GM12878 (cell line): ENCODE measurements around the gene CCDC70. TPM values are rescaled to one million over a fixed set of nuclear protein-coding genes. Genes with fewer than 3 reads are reported as not detected.

ENCODE experiments used
- ATAC-seq: fragments of 200-7000 bp; cut with Tn5 transposase; 3 replicates; pipeline ENCODE4 v1.9.1; 2020; ENCODE audit warnings: mild to moderate bottlenecking, moderate library complexity
- BruUV-seq: library from RNA; stranded (reverse); fragments of 400-500 nt; replicated peaks from 2 replicates; lab custom pipeline; 2021; lab: Mats Ljungman, UMichigan
- CTCF ChIA-PET: fragments of 300-600 bp; sonication (Branson Sonifier 250); formaldehyde crosslinking; extraction: SDS; loops from one replicate; lab custom pipeline; 2021; ENCODE audit warnings: inconsistent platforms; lab: Yijun Ruan, JAX
- POLR2A ChIA-PET: fragments of 350-600 bp; formaldehyde crosslinking; extraction: SDS; loops from one replicate; lab custom pipeline; 2021; ENCODE audit warnings: inconsistent platforms; lab: Charles Lee
- RAD21 ChIA-PET: fragments of 300-600 bp; sonication (Branson Sonifier 250); formaldehyde crosslinking; loops from one replicate; lab custom pipeline; 2023; ENCODE audit warnings: antibody characterized with exemption; ENCODE audit not compliant: unreplicated experiment; lab: Charles Lee
- SMC1A ChIA-PET: fragments of 300-600 bp; sonication (Branson Sonifier 250); formaldehyde crosslinking; loops from one replicate; lab custom pipeline; 2023; ENCODE audit not compliant: unreplicated experiment, uncharacterized antibody; lab: Charles Lee
- DNase-seq: peaks from one replicate; pipeline ENCODE4 v3.0.0-alpha.2; 2011; ENCODE audit warnings: low read depth, low spot score
- FAIRE-seq: peaks from 3 replicates; lab custom pipeline; 2011; peaks lifted over from hg19 to GRCh38; lab: Jason Lieb, UNC
- H2AFZ ChIP-seq: 2 replicates; pipeline ENCODE4 v1.6.0; 2011; ENCODE audit warnings: low read depth, low read length, control low read depth; ENCODE audit not compliant: control insufficient read depth
- H3K27ac ChIP-seq: 2 replicates; pipeline ENCODE4 v1.5.1; 2011; ENCODE audit warnings: control low read depth; ENCODE audit not compliant: control insufficient read depth, insufficient read depth
- H3K27me3 ChIP-seq, 2 experiments: replicated peaks in 1 of 2; 2 replicates each; pipeline versions ENCODE4 v1.6.0 to v1.6.1; 2011; ENCODE audit warnings: low read length in 1 of 2; ENCODE audit not compliant: control insufficient read depth in 2 of 2, insufficient read depth in 2 of 2
- H3K36me3 ChIP-seq, 2 experiments: 2 replicates each; pipeline ENCODE4 v1.5.1; 2011; ENCODE audit warnings: low read length in 1 of 2; ENCODE audit not compliant: control insufficient read depth in 2 of 2, insufficient read depth in 2 of 2
- H3K4me1 ChIP-seq: 2 replicates; pipeline ENCODE4 v1.6.1; 2011; ENCODE audit warnings: mild to moderate bottlenecking, low read length, moderate library complexity, mixed read lengths; ENCODE audit not compliant: control insufficient read depth, insufficient read depth
- H3K4me2 ChIP-seq: 2 replicates; pipeline ENCODE4 v1.6.0; 2011; ENCODE audit warnings: control low read depth; ENCODE audit not compliant: control insufficient read depth, insufficient read depth
- H3K4me3 ChIP-seq: fragments of 200-600 bp; sonication (generic); 2 replicates; pipeline ENCODE4 v1.5.1; 2016
- H3K79me2 ChIP-seq: 2 replicates; pipeline ENCODE4 v1.6.0; 2011; ENCODE audit warnings: low read length; ENCODE audit not compliant: control insufficient read depth, insufficient read depth
- H3K9ac ChIP-seq: 2 replicates; pipeline ENCODE4 v1.8.0; 2011; ENCODE audit warnings: low read length, control low read depth, mixed read lengths; ENCODE audit not compliant: control insufficient read depth, insufficient read depth
- H3K9me3 ChIP-seq: replicated peaks from 3 replicates; pipeline ENCODE4 v1.5.1; 2011; ENCODE audit warnings: mild to moderate bottlenecking, low read length; ENCODE audit not compliant: control insufficient read depth, insufficient read depth
- H4K20me1 ChIP-seq: 2 replicates; pipeline ENCODE4 v1.6.0; 2011; ENCODE audit not compliant: control insufficient read depth, insufficient read depth
- BACH1 ChIP-seq: fragments of 450-650 bp; IDR thresholded peaks from 2 replicates; pipeline ENCODE4 v1.6.1; 2017; ENCODE audit warnings: mild to moderate bottlenecking, borderline replicate concordance
- CTCF ChIP-seq, 3 experiments: IDR thresholded peaks in 2 of 3; conservative IDR thresholded peaks in 1 of 3; 2 replicates each; pipeline ENCODE4 v1.5.1; 2011; ENCODE audit warnings: low read depth in 3 of 3, low read length in 3 of 3, mild to moderate bottlenecking in 3 of 3, control low read depth in 2 of 3, moderate library complexity in 2 of 3, inconsistent platforms in 1 of 3, mixed read lengths in 1 of 3; ENCODE audit not compliant: control insufficient read depth in 2 of 3, insufficient read depth in 1 of 3; ENCODE audit errors: extremely low read depth in 1 of 3
- EGR1 ChIP-seq, 2 experiments: IDR thresholded peaks; 1 replicate in 1 of 2; 2 replicates in 1 of 2; pipeline ENCODE4 v1.6.1; 2011 to 2012; ENCODE audit warnings: low read depth in 2 of 2, low read length in 2 of 2, borderline replicate concordance in 1 of 2, mild to moderate bottlenecking in 1 of 2, moderate library complexity in 1 of 2
- ETV6 ChIP-seq, 2 experiments: fragments of 450-650 bp in 1 of 2; IDR thresholded peaks in 1 of 2; conservative IDR thresholded peaks in 1 of 2; 2 replicates each; pipeline ENCODE4 v1.6.1; 2014; ENCODE audit warnings: antibody characterized with exemption in 1 of 2, borderline replicate concordance in 1 of 2, low read depth in 1 of 2, mild to moderate bottlenecking in 1 of 2, moderate library complexity in 1 of 2
- GATAD2B ChIP-seq: fragments of 450-650 bp; conservative IDR thresholded peaks from 2 replicates; pipeline ENCODE4 v1.6.1; 2017; ENCODE audit warnings: low read depth, mild to moderate bottlenecking, moderate library complexity
- MTA3 ChIP-seq: IDR thresholded peaks from 2 replicates; pipeline ENCODE4 v1.6.1; 2012; ENCODE audit warnings: low read length, inconsistent platforms, borderline replicate concordance
- NFXL1 ChIP-seq: fragments of 450-650 bp; IDR thresholded peaks from 2 replicates; pipeline ENCODE4 v1.6.1; 2017; ENCODE audit warnings: antibody characterized with exemption, mild to moderate bottlenecking, borderline replicate concordance
- REST ChIP-seq: IDR thresholded peaks from 2 replicates; pipeline ENCODE4 v1.6.1; 2012; ENCODE audit warnings: mild to moderate bottlenecking, low read depth, low read length
- SMAD5 ChIP-seq: IDR thresholded peaks from 2 replicates; pipeline ENCODE4 v1.6.1; 2016; ENCODE audit warnings: antibody characterized with exemption, low read depth
- SMARCA5 ChIP-seq: fragments of 450-650 bp; IDR thresholded peaks from 2 replicates; pipeline ENCODE4 v1.6.1; 2017; ENCODE audit warnings: mild to moderate bottlenecking
- ZBTB4 ChIP-seq: fragments of 450-650 bp; formaldehyde crosslinking; IDR thresholded peaks from 2 replicates; pipeline ENCODE4 v1.4.0; 2022; ENCODE audit warnings: mild to moderate bottlenecking, moderate library complexity
- WGBS: methylation state at CpG from one replicate; pipeline ENCODE4 v1.1.6; 2016; ENCODE audit warnings: low lambda C conversion rate; ENCODE audit not compliant: insufficient replicate concordance, insufficient coverage; ENCODE audit errors: missing lambda C conversion rate; 5-methylcytosine and 5-hydroxymethylcytosine counted together
- in situ Hi-C: fragments of 300-500 bp; cut with MboI; formaldehyde crosslinking; loops from 9 replicates; pipeline ENCODE4 v1.14.3; 2018; ENCODE audit warnings: mixed read lengths
- intact Hi-C: fragments of 100-400 bp; cut with micrococcal nuclease; formaldehyde crosslinking; loops from one replicate; pipeline ENCODE4 v1.14.2; 2022; ENCODE audit not compliant: unreplicated experiment
- polyA plus RNA-seq, 11 experiments: library from polyadenylated mRNA; depleted of rRNA in 4 of 11; unstranded in 6 of 11; stranded (reverse) in 5 of 11; fragments of >200 nt; fragmentation: Nextera tagmentation in 4 of 11; fragmentation: Illumina TruSeq in 1 of 11; extraction: Ambion mirVana in 4 of 11; extraction: Trizol in 1 of 11; gene quantifications; 1 replicate in 1 of 11; 2 replicates in 10 of 11; pipeline versions ENCODE4 v1.2.1 to v1.2.3, GENCODE V29; 2011 to 2016; ENCODE audit warnings: inconsistent platforms in 2 of 11, missing spikeins in 2 of 11, low read depth in 1 of 11
- total RNA-seq, 4 experiments: library from RNA; depleted of rRNA in 3 of 4; stranded (reverse); fragments of >200 nt in 3 of 4; fragmentation: Illumina TruSeq in 1 of 4; extraction: Trizol in 1 of 4; gene quantifications; 2 replicates each; pipeline versions ENCODE4 v1.2.1 to v1.2.3, GENCODE V29; 2013 to 2021

Gene CCDC70
- total and polyA plus RNA-seq, 10 of the 15 experiments (the other 5 are each of a cell fraction or from before 2014, with no cell fraction given) = not detected

GRCh38 chr13:51848674-51849073 is 13.1 kb upstream of the CCDC70 start:
- Histone ChIP-seq H3K27me3 (peaks cover 2 to 3% of the 10 kb centered on the region in 2 experiments; a peak in 2 of 4 replicates), H3K27ac (no peak overlapping the region), H3K4me3 (no peak overlapping the region), H3K4me1 (no peaks in the 10 kb centered on the region), H3K36me3 (no peaks in the 10 kb centered on the region), H3K9me3 (no peaks in the 10 kb centered on the region), H2AFZ (no peak overlapping the region), H3K79me2 (no peaks in the 10 kb centered on the region), H3K9ac (no peak overlapping the region), H3K4me2 (no peak overlapping the region), H4K20me1 (no peaks in the 10 kb centered on the region)
- POLR2A ChIA-PET = no interaction called here
- BruUV-seq = no TSS peak
- DNase-seq (no peak), ATAC-seq (no peak), FAIRE-seq (no peak)
- SMC1A ChIA-PET = interaction anchor here (1.3 to 2.8 kb wide), 3 partner anchors 15 to 34 kb away, joined by 3 to 30 read pairs (median 7); no protein-coding TSS in a partner anchor
- in situ Hi-C loops = no loop called here
- 22% methylated on average over 4 of the region's 4 CpGs for WGBS
- RAD21 ChIA-PET = interaction anchor here (0.9 to 1.3 kb wide), 2 partner anchors 27 to 33 kb away, joined by 3 to 4 read pairs; no protein-coding TSS in a partner anchor
- intact Hi-C loops = no loop called here
- CTCF ChIA-PET = interaction anchor here (0.9 to 4.3 kb wide), 11 partner anchors 10 to 724 kb away, joined by 3 to 77 read pairs (median 4); no protein-coding TSS in a partner anchor
- TF ChIP-seq MTA3 = no peak
- TF ChIP-seq SMAD5 = no peak
- no peak for TF ChIP-seq ETV6 (conservative IDR thresholded peaks at IDR 0.05 in 1 of 2, IDR thresholded peaks at IDR 0.05 in 1 of 2; ENCODE audit: borderline replicate concordance in 1 of 2, low read depth in 1 of 2)
- TF ChIP-seq NFXL1 = no peak
- TF ChIP-seq EGR1 (IDR thresholded peaks at IDR 0.05; ENCODE audit: borderline replicate concordance in 1 of 2, low read depth in 2 of 2, low read length in 2 of 2) = no peak
- TF ChIP-seq REST = no peak
- TF ChIP-seq GATAD2B = no peak
- TF ChIP-seq SMARCA5 = no peak
- TF ChIP-seq ZBTB4 (CRISPR knock-in tag) = no peak
- no peak for TF ChIP-seq CTCF (IDR thresholded peaks at IDR 0.05 in 2 of 3, conservative IDR thresholded peaks at IDR 0.05 in 1 of 3; ENCODE audit: control insufficient read depth in 2 of 3, extremely low read depth in 1 of 3, insufficient read depth in 1 of 3, low read depth in 3 of 3, low read length in 3 of 3)
- TF ChIP-seq BACH1 = no peak
